HEK293 (cell line): ENCODE measurements around the gene NKAP.
A peak's percentile ranks its signal among the peaks of the same experiment; 100 is the strongest.

Experiments used
- CTCF ChIA-PET: fragments of 350-600 bp; formaldehyde crosslinking; extraction: SDS; loops from one replicate; lab custom pipeline; 2021; ENCODE audit warnings: antibody characterized with exemption; lab: Yijun Ruan, JAX
- POLR2A ChIA-PET: fragments of 300-600 bp; formaldehyde crosslinking; extraction: SDS; loops from one replicate; lab custom pipeline; 2020; ENCODE audit warnings: antibody characterized with exemption, inconsistent platforms; lab: Yijun Ruan, JAX
- H3K27ac ChIP-seq: fragments of 200-500 bp; sonication (Bioruptor generic); 2 replicates; pipeline ENCODE4 v1.5.1; 2014; ENCODE audit warnings: low read depth, low read length, control low read depth, inconsistent platforms; ENCODE audit errors: extremely low read depth
- H3K36me3 ChIP-seq, 2 experiments: fragments of 200-500 bp in 1 of 2; sonication (Bioruptor generic) in 1 of 2; 1 replicate in 1 of 2; 2 replicates in 1 of 2; pipeline ENCODE4 v1.5.1; 2014 to 2017; ENCODE audit warnings: inconsistent platforms in 2 of 2, low read length in 2 of 2; ENCODE audit not compliant: control insufficient read depth in 2 of 2, insufficient read depth in 1 of 2
- H3K4me1 ChIP-seq: fragments of 200-500 bp; sonication (Bioruptor generic); 2 replicates; pipeline ENCODE4 v1.5.1; 2014; ENCODE audit warnings: mild to moderate bottlenecking, low read length, inconsistent platforms; ENCODE audit not compliant: control insufficient read depth, insufficient read depth
- H3K4me3 ChIP-seq: 2 replicates; pipeline ENCODE4 v1.5.1; 2011; ENCODE audit warnings: low read depth, mild to moderate bottlenecking, control low read depth, low read length, moderate library complexity
- H3K9me3 ChIP-seq: fragments of 200-500 bp; sonication (Bioruptor generic); 2 replicates; pipeline ENCODE4 v1.5.1; 2014; ENCODE audit warnings: low read depth, low read length, inconsistent platforms; ENCODE audit not compliant: control insufficient read depth, insufficient read depth
- CTCF ChIP-seq: fragments of 450-650 bp; formaldehyde crosslinking; IDR thresholded peaks from 2 replicates; pipeline ENCODE4 v1.5.1; 2016; ENCODE audit warnings: missing biosample characterization, missing genetic modification characterization
- GLI4 ChIP-seq: fragments of 450-650 bp; formaldehyde crosslinking; IDR thresholded peaks from 2 replicates; pipeline ENCODE4 v1.5.1; 2016; ENCODE audit warnings: missing biosample characterization, missing genetic modification characterization
- HIC1 ChIP-seq: fragments of 450-650 bp; formaldehyde crosslinking; IDR thresholded peaks from 2 replicates; pipeline ENCODE4 v1.5.1; 2016; ENCODE audit warnings: missing biosample characterization, missing genetic modification characterization
- HOXA7 ChIP-seq: sonication (generic); formaldehyde crosslinking; IDR thresholded peaks from 2 replicates; pipeline ENCODE4 v1.8.1; 2022; ENCODE audit warnings: missing genetic modification reagents, borderline replicate concordance
- KLF8 ChIP-seq: fragments of 450-650 bp; formaldehyde crosslinking; IDR thresholded peaks from 2 replicates; pipeline ENCODE4 v1.5.1; 2016; ENCODE audit warnings: missing biosample characterization, missing genetic modification characterization
- ZFP3 ChIP-seq: fragments of 450-650 bp; formaldehyde crosslinking; IDR thresholded peaks from 2 replicates; pipeline ENCODE4 v1.5.1; 2016; ENCODE audit warnings: low read depth, missing biosample characterization, missing genetic modification characterization
- ZNF114 ChIP-seq: fragments of 450-650 bp; formaldehyde crosslinking; IDR thresholded peaks from 2 replicates; pipeline ENCODE4 v1.5.0; 2017; ENCODE audit warnings: missing biosample characterization, missing genetic modification characterization
- ZNF2 ChIP-seq: fragments of 450-650 bp; formaldehyde crosslinking; IDR thresholded peaks from 2 replicates; pipeline ENCODE4 v1.5.1; 2016; ENCODE audit warnings: missing biosample characterization, missing genetic modification characterization
- ZNF266 ChIP-seq: fragments of 450-650 bp; formaldehyde crosslinking; IDR thresholded peaks from 2 replicates; pipeline ENCODE4 v1.5.1; 2016; ENCODE audit warnings: missing biosample characterization, missing genetic modification characterization, low read depth
- ZNF280D ChIP-seq: fragments of 450-650 bp; formaldehyde crosslinking; IDR thresholded peaks from 2 replicates; pipeline ENCODE4 v1.5.1; 2016; ENCODE audit warnings: missing biosample characterization, missing genetic modification characterization
- ZNF426 ChIP-seq: fragments of 450-650 bp; formaldehyde crosslinking; IDR thresholded peaks from 2 replicates; pipeline ENCODE4 v1.5.1; 2017; ENCODE audit warnings: missing biosample characterization, missing genetic modification characterization, mild to moderate bottlenecking, inconsistent platforms, moderate library complexity
- ZNF48 ChIP-seq: fragments of 450-650 bp; formaldehyde crosslinking; IDR thresholded peaks from 2 replicates; pipeline ENCODE4 v1.5.1; 2016; ENCODE audit warnings: missing biosample characterization, missing genetic modification characterization
- ZNF629 ChIP-seq: fragments of 450-650 bp; formaldehyde crosslinking; IDR thresholded peaks from 2 replicates; pipeline ENCODE4 v1.5.1; 2017; ENCODE audit warnings: missing biosample characterization, missing genetic modification characterization
- ZNF660 ChIP-seq: fragments of 450-650 bp; IDR thresholded peaks from 2 replicates; pipeline ENCODE4 v1.5.1; 2018; ENCODE audit warnings: missing biosample characterization, mild to moderate bottlenecking, missing genetic modification characterization
- ZNF704 ChIP-seq: fragments of 450-650 bp; formaldehyde crosslinking; IDR thresholded peaks from 2 replicates; pipeline ENCODE4 v1.5.1; 2016; ENCODE audit warnings: missing biosample characterization, missing genetic modification characterization
- ZSCAN16 ChIP-seq: fragments of 450-650 bp; formaldehyde crosslinking; IDR thresholded peaks from 2 replicates; pipeline ENCODE4 v1.5.1; 2016; ENCODE audit warnings: missing biosample characterization, missing genetic modification characterization
- ZXDB ChIP-seq: fragments of 450-650 bp; formaldehyde crosslinking; IDR thresholded peaks from 2 replicates; pipeline ENCODE4 v1.5.1; 2016; ENCODE audit warnings: missing biosample characterization, missing genetic modification characterization
- TF ChIP-seq, protein P1 (sequence below): fragments of 450-650 bp; formaldehyde crosslinking; IDR thresholded peaks from 2 replicates; pipeline ENCODE4 v1.5.1; 2016; ENCODE audit warnings: missing biosample characterization, missing genetic modification characterization
- TF ChIP-seq, protein P2 (sequence below): fragments of 450-650 bp; formaldehyde crosslinking; IDR thresholded peaks from 2 replicates; pipeline ENCODE4 v1.5.1; 2016; ENCODE audit warnings: missing biosample characterization, missing genetic modification characterization
- TF ChIP-seq, protein P3 (sequence below): fragments of 450-650 bp; formaldehyde crosslinking; conservative IDR thresholded peaks from 2 replicates; pipeline ENCODE4 v1.5.1; 2016; ENCODE audit warnings: low read depth, missing biosample characterization, missing genetic modification characterization
- TF ChIP-seq, protein P4 (sequence below): fragments of 450-650 bp; formaldehyde crosslinking; IDR thresholded peaks from 2 replicates; pipeline ENCODE4 v1.5.1; 2017; ENCODE audit warnings: missing biosample characterization, missing genetic modification characterization

NKAP gene

DNA sequence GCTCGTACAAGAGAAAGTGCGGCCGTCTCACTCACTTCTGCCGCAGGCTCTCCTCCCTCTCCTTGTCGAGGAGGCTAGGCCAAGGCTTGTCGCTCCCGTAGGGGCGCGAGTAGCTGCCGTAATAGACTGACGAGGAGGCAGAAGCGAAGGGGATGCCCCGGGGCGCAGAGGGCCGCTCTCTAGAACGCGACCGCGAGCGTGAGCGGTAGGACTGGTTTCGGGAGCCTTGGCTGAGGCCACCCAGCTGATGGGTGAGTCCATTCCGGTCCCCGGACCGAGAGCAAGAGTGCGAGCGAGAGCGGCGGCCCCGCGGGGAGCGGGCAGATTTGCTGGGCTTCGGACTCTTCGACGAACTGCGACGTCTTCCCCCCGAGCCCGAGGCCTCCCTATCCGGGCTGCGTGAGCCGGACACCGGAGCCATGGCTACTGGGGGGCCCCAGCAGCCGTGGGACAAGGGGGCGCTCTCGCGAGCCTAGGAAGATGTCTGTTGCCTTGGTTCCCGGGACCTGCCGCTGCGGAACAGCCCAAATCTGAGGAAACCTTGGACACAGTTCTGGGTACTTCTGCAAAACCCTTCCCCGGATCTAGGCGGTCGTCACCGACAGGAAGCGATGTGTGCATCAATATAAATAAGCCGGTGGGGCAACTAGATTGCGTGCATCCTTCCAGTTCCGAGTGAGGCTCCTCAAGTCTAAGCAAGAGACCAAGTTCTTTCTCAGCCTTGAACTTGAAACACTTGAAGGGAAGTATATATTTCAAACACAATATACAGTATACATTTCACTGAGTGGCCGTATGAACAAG, at the start of gene NKAP:
NKAP (minus strand) TSS at position 567 of the 804 bp plus-strand sequence; CDS start at position 421, 146 bp downstream.
- H3K4me1 ChIP-seq: no peaks in the 10 kb centered on the region
- H3K27ac ChIP-seq: peak within 1 kb of the TSS; percentile 92
- H3K4me3 ChIP-seq: peak within 1 kb of the TSS; percentile 76
- ChIA-PET CTCF (interaction anchor here (0.6 to 1.5 kb wide), 2 partner anchors 271 to 1877 kb away, joined by 3 to 4 read pairs; no protein-coding TSS in a partner anchor), POLR2A (interaction anchor here (1.4 kb wide), 1 partner anchor 55 kb away, joined by 3 read pairs; no protein-coding TSS in a partner anchor)
- no peaks in the 10 kb centered on the region for H3K9me3 ChIP-seq
- no peaks in the 10 kb centered on the region; a peak in 1 of 3 replicates for H3K36me3 ChIP-seq
- 0 out of 2 replicates have a peak, but pooled peaks have one; percentile 48 for TF ChIP-seq ZNF280D
- 0 out of 2 replicates have a peak, but pooled peaks have one; percentile 17 for TF ChIP-seq GLI4 (tag by site-specific recombination)
- TF ChIP-seq, protein P1, sequence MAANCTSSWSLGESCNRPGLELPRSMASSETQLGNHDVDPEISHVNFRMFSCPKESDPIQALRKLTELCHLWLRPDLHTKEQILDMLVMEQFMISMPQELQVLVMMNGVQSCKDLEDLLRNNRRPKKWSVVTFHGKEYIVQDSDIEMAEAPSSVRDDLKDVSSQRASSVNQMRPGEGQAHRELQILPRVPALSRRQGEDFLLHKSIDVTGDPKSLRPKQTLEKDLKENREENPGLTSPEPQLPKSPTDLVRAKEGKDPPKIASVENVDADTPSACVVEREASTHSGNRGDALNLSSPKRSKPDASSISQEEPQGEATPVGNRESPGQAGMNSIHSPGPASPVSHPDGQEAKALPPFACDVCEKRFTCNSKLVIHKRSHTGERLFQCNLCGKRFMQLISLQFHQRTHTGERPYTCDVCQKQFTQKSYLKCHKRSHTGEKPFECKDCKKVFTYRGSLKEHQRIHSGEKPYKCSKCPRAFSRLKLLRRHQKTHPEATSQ: peak; percentile 79; the same call in 1 of the 2 replicates
- TF ChIP-seq ZXDB (tag by site-specific recombination): peak; percentile 86
- no peak for TF ChIP-seq ZNF266
- TF ChIP-seq, protein P2, sequence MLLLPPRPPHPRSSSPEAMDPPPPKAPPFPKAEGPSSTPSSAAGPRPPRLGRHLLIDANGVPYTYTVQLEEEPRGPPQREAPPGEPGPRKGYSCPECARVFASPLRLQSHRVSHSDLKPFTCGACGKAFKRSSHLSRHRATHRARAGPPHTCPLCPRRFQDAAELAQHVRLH: peak; percentile 91
- no peak for TF ChIP-seq ZNF426 (tag by site-specific recombination)
- TF ChIP-seq ZNF114: no peak
- TF ChIP-seq CTCF (tag by site-specific recombination): peak; percentile 72
- peak; percentile 98 for TF ChIP-seq ZNF660
- no peak for TF ChIP-seq HOXA7 (CRISPR knock-in tag)
- TF ChIP-seq ZNF48: no peak
- no peak for TF ChIP-seq HIC1
- TF ChIP-seq, protein P3, sequence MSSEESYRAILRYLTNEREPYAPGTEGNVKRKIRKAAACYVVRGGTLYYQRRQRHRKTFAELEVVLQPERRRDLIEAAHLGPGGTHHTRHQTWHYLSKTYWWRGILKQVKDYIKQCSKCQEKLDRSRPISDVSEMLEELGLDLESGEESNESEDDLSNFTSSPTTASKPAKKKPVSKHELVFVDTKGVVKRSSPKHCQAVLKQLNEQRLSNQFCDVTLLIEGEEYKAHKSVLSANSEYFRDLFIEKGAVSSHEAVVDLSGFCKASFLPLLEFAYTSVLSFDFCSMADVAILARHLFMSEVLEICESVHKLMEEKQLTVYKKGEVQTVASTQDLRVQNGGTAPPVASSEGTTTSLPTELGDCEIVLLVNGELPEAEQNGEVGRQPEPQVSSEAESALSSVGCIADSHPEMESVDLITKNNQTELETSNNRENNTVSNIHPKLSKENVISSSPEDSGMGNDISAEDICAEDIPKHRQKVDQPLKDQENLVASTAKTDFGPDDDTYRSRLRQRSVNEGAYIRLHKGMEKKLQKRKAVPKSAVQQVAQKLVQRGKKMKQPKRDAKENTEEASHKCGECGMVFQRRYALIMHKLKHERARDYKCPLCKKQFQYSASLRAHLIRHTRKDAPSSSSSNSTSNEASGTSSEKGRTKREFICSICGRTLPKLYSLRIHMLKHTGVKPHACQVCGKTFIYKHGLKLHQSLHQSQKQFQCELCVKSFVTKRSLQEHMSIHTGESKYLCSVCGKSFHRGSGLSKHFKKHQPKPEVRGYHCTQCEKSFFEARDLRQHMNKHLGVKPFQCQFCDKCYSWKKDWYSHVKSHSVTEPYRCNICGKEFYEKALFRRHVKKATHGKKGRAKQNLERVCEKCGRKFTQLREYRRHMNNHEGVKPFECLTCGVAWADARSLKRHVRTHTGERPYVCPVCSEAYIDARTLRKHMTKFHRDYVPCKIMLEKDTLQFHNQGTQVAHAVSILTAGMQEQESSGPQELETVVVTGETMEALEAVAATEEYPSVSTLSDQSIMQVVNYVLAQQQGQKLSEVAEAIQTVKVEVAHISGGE: peak; percentile 100
- TF ChIP-seq, protein P4, sequence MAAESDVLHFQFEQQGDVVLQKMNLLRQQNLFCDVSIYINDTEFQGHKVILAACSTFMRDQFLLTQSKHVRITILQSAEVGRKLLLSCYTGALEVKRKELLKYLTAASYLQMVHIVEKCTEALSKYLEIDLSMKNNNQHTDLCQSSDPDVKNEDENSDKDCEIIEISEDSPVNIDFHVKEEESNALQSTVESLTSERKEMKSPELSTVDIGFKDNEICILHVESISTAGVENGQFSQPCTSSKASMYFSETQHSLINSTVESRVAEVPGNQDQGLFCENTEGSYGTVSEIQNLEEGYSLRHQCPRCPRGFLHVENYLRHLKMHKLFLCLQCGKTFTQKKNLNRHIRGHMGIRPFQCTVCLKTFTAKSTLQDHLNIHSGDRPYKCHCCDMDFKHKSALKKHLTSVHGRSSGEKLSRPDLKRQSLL: peak; percentile 51; the same call in 1 of the 2 replicates
- TF ChIP-seq ZFP3: no peak
- TF ChIP-seq ZNF704 (tag by site-specific recombination): no peak
- TF ChIP-seq ZNF2 (tag by site-specific recombination): no peak; the same call in 1 of the 2 replicates
- no peak for TF ChIP-seq ZSCAN16 (tag by site-specific recombination)
- TF ChIP-seq ZNF629 (tag by site-specific recombination): peak; percentile 67
- TF ChIP-seq KLF8: peak; percentile 81
